IPS-11a (cell line): Measurements from ENCODE around the gene SQOR.
A peak's percentile ranks its signal among the peaks of the same experiment; 100 is the strongest.

Source experiments
- H3K4me3 ChIP-seq: one replicate; pipeline ENCODE4 v1.5.1; 2013; ENCODE audit warnings: low read depth, low read length, control low read depth

Gene SQOR

DNA sequence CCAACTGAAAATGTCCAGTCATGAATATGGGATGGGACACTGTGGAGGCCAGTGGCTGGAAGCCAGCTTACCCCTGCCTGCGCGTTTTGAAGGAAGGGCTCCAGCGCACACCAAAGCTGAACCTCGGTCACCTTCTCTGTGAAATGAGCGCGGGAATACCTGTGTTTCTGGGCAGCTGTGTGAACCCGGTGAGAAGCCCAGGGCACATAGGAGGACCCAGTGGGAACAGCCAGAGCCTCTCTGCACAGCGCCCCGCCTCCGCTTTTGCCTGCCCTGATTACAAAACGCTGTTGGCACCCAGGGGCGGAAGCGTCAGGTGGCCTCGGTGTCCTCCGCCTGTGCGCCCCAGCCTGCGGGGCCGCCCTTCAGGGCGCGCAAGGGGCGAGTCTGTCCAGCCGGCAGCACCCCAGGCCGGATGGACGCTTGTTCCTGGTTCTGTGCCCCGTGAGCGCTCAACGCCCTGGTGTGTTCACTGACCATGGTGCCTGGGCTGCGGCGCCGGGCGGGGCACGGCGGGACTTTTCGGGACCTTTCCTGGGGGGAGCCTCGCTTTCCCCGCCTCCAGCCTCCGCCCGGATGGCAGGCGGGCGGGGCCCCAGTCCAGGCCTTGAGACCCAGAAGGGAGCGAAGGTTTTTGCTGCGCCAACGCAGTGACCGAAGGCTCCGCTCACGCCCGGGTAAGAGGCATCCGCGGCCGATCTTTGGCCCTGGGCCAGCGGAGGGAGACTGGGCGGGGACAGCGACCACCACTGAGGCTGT is at the start of gene SQOR:
TSS of gene SQOR (plus strand) at position 598 of the 759 bp plus-strand sequence. CDS start 23,895 bp downstream, outside the sequence.
- peak within 1 kb of the TSS; percentile 55 for H3K4me3 ChIP-seq

DNA sequence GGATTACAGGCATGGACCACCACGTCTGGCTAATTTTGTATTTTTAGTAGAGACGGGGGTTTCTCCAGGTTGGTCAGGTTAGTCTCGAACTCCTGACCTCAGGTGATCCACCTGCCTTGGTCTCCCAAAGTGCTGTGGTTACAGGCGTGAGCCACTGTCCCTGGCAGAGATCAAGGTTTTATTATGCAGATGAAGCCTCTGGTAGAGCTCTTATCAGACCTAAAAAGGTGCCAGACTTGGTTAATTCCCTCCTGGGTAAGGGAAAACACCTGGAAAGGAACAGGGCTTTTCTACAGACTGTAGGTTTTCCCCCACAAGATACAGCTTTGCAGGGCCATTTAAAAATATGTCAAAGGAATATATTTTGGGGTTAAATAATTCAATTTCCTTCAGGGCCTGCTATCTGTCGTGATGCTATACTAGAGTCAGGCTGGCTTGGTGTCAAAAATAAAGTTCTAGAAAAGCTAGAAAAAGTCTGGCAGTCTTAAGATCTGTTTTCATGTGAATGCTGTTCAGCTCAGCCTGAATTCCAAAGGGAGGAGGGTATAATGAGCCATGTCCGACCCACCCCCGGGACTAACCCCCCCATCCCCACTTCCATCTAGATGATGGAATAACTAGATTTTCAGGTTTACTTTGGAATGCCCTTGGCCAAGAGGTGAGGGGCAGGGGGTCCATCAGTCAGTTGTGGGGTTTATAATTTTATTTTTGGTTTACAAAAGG is 49.6 kb upstream of the SQOR start:
- H3K4me3 ChIP-seq, result no peak overlapping the region

DNA sequence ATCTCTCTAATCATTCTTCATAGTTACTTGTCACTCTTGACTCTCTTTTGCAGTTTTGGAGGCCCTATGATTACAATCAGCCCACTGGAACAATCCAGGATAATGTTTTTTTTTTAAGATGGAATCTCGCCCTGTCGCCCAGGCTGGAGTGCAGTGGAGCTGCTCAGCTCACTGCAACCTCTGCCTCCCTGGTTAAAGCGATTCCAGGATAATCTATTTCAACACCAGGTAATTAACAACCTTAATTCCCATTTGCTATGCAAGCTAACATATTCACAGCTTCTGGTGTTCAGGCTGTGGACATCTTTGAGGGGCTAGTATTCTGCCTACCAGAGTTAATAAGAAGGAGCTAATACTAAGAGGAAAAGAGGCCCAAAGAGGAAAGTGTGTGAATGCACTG is 48.7 kb upstream of the SQOR start:
- H3K4me3 ChIP-seq, result peak overlapping the region; percentile 96

DNA sequence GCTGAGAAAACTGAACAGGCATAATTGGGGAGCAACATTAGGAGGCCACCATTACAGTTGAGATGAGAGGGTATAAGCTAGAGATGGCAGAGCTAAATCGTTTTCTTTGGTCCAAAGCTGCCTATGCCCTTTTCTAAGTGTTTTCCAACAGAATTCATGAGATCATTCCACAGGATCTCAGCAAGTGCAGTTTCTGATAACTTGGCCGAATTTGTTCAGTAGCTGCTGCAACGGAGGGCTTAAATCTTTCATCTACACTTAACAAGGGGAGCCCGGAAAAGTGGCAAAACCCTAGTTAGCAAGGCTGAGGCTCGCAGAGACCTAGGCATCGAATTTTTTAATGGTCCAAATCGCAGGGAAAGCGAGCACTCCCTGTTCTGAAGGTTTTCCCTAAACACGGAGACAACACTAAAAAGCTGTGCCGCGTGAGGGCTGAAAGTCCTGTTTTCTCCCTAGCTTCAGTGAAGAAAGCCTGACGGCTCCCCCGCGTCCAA is 48.2 kb upstream of the SQOR start:
- peak overlapping the region; percentile 96 for H3K4me3 ChIP-seq

DNA sequence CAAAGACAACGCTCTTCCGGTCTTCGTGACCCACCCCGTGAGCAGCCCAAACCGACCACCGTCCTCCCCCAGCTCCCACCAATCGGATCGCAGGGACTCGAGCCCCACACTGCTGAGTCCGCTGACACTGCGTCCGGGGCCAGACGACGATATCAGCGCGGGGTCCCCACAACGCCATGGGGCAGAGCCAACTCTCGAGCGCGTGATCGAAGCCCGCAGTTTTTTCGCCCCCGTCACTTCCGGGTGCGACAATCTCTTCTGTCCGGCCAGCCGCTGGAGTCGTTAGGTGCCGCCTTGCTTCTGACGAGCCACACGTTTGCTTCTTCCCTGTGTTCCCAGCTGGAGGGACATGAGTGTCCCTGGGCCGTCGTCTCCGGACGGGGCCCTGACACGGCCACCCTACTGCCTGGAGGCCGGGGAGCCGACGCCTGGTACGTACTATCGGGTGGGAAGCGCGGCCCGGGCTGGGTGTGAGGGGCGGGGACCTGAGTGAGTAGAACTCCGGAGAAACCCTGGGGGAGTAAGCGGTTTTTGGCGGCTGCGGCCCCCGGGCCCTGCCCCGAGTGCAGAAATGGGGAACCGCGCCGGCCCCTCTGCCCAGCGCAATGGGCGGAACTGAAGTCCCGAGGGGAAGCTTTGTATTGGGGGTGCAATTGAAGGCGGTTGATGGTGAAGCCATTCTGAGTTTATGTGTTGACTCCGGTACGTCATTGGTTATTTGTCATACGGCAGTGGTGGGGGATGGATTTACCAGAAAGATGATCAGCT is 47.5 kb upstream of the SQOR start, which contains the start of gene BLOC1S6:
TSS of gene BLOC1S6 (plus strand) at position 285 of the 768 bp plus-strand sequence. CDS start at position 350, 65 bp downstream.
- peak within 1 kb of the TSS; percentile 96 for H3K4me3 ChIP-seq

DNA sequence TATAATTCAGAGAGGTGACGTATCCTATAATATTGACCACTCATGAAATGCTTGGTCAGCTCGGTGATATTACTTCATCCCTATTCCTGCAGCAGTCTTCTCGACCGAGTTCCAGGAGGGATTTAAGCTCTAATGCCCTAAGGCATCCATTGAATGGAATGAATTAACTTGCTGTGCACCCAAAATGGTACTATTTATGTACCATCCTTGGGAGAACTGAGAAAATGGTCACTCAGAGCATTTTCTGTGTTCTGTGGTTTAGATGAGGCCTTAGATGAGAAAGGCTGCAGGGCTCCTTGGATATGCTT is 47.0 kb upstream of the SQOR start:
- peak overlapping the region; percentile 96 for H3K4me3 ChIP-seq

DNA sequence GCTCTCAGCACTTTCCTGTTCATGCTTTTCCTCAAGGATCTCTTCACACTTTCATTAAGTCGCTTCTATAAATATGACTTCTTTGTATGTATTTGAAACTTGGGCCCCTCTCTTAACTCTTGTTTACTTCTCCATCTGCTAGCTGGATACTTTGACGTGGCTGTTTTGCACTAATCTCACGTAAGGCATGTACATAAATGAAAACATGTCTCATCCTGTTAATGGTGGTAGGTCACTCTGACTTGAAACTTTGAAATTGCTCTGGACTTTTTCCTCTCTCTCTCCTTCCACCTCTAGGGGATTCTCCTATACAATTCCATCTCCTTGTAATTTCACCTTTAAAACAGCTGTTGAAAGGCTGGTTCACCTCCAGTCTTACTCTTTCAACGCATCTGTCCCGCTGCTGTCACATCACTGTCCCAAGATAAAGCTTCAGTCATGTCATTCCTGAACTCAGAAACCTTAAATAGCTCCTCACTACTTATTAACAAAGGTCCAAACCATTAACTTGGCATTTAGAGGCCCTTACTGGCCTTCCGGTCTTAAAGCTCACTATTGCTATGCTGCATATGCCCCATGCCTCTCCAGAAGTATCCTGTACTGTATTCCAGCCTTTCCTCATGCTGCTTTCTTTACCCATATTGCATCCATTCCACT is 46.5 kb upstream of the SQOR start:
- peak overlapping the region; percentile 96 for H3K4me3 ChIP-seq

DNA sequence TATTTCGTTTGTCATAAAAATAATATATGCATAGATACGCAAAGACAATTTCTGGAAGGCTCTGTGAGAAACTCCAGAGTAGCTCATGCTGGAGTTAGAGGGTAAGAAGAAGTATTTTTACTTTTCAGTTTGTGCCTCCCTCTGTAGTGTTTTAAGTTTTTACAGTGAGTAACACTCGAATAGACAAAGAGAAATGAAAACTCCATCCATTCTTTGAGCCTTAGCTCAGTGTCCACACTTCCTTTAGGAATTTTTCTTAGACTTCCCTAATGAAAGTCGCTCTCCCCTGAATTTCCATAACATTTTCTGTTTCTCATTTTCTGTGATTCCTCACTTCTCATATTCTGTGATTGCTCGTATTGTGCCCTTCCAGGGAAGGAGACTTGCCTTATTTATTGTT is 45.6 kb upstream of the SQOR start:
- no peak overlapping the region for H3K4me3 ChIP-seq

DNA sequence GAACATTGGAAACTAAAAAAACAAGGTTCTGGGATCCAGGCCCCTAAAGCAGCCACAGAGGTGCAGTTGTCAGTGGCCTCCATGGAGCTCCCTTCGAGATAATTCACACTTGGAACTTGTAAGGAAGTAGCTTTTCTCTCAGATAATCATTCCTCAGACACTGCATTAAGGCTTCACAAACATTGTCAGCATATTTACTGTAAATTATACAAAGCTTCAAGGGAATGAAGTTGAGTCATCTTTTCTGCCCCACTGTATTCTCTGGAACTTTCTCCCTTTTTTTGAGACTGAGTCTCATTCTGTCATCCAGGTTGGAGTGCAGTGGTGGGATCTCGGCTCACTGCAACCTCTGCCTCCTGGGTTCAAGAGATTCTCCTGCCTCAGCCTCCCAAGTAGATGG is 40.5 kb upstream of the SQOR start:
- H3K4me3 ChIP-seq, result no peak overlapping the region

DNA sequence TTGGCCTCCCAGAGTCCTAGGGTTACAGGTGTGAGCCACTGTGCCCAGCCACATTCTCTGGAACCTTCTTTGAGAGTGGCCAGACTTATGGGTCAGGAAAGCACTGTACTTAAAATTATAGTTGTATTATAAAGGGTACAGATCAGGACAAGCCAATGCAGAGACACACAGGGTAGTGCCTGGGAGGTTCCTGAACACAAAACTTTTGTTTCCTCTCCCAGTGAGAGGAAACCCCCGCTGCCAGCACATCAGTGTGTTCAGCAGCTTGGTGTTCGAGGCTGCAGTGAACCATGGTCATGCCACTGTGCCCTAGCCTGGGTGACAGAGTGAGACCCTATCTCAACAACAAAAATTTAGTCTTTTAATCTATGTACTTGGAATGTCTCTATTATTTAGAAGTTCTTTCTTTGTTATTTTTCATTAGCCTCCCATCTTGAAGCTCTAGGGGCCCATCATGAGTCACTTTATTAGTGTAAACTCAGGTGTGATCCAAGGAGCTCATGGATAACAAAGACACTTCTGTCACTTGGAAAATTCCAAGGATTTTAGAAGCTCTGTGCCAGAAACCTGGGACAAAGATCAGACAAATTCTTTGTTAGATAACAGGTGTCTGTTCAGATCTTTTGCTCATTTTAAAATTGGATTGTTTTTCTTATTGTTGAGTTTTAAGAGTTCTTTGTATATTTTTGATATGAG is 39.8 kb upstream of the SQOR start:
- no peak overlapping the region for H3K4me3 ChIP-seq

DNA sequence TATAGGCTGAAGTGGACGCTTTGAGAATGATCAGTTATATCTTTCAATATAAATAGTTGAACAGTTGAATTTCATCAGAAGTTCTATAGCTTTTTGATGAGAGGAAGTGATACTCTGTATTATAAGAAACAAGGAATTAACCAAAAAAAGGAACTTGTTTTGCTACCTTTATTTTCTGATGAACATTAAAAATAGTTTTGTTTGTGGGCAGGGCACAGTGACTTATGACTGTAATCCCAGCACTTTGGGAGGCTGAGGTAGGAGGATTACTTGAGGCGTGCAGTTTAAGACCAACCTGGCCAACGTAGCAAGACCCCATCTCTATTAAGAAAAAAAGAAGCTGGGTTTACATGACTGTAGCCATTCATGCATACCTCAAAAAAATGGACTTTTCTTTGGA is 30.9 kb upstream of the SQOR start:
- H3K4me3 ChIP-seq, result no peak overlapping the region

DNA sequence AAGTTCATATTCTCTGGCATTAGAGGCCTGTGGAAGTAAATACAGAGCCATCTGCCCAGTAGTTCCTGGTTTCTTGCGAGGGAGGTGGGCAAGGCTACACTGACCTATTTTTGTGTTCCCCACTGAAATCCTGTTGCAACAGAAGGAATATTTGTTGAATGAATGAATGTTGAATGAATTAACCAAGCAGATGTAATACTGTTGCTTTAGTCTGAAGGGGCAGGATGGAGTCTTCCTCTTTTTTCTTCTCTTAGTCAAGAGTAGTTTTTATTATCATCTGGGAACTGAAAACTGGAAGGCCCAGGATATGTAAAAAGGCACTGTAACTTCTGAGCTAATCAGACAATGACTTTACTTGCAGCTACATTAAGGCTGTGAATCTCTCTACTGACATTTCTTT is 30.5 kb upstream of the SQOR start:
- no peak overlapping the region for H3K4me3 ChIP-seq

DNA sequence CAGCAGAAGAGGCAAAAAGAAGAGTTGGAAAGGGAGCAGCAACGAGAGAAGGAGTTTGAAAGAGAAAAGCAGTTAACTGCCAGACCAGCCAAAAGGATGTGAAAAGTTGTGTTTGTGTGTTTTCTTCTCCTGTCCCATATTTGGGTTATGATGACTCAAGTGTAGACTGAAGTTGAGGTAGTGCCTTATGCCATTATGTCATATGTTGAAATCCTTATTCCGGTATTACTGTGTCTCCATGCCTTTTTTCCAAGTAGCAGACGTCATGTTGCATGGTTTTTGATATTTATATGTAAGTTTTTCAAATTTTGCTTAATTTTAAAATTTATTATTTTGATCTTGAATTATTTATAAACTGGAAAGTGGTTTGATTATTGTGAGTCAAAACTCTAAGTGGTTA is 28.4 kb upstream of the SQOR start:
- H3K4me3 ChIP-seq, result no peak overlapping the region

DNA sequence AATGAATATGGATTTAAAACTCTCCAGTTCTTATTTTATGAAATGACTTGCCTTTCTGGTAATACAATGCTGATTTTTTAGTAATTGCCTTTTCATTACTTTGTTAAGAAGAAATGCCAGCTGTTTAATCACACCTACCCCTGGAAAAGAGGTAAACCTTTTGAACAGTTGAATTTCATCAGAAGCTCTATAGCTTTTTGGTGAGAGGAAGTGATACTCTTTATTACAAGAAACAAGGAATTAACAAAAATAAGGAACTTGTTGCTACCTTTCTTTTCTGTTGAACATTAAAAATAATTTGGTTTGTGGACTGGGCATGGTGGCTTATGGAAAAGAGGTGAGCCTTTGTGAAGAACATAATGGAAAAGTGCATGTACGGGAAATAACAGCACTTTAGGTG is 28.0 kb upstream of the SQOR start:
- no peak overlapping the region for H3K4me3 ChIP-seq

DNA sequence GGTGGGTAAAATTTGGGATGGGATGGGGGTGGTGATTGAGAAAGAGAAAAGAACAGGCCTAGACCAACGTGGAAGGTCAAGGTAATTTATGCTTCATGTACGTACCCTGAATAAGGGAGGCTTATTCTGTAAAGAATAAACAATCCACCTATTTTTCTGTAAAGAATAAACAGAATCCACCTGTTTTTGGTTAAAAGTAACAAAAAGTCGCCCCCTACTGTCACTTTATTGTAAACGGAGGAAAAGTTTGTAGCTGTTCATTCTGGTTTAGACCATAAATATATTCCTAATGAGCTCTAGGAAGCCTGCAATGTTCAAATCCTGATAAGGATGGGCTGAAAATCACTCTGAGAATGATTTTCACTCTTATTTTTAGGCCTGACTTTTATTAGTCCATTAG is 23.5 kb upstream of the SQOR start:
- H3K4me3 ChIP-seq, result no peak overlapping the region

DNA sequence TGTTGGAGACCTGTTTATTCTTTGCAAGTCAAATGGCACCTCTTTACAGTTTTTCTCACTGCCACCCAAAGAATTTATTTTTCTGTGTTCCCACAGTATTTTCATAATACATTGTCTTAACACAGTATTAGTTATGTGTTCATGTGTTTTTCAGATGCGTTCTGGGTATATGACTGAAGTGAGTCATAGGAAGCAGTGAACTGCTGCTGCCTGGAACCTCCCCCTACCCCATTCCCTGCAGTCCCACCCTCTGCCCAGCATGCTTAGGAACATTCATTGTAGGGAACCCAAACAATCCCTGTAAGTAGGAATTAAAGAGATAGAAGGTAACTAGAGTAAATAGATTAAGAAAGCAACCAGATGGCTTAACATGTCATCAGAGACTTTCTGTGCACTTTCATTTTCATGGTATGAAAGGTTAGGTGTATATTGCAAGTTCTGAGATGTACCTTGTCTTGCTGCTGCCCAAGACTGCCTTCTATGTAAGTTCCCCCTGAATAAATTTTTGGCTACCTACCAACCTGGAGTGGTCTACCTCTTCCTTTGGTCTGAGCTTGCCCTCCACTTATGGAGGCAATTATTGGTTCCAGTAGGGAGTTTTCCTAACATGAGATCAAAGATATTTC is 21.9 kb upstream of the SQOR start:
- H3K4me3 ChIP-seq, result no peak overlapping the region

DNA sequence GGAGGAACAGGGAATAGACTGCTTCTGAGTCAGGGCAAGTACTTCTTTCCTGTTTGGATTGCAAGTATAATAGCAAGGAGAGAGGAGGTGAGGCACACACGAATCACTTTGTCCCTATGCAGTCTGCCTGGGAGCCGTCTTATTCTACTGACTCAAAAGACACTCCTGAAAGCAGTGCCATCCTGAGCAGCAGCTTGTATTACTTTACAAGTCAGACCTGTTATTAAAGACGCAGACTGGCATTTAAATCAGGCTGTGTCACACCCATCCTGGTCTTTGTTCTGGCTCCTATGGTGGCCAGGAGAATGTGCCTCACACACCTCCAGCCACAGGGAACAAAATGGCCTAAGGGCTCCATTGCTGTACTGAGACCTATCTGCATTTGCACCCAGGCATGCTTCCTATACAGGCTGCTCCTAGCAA is 17.9 kb upstream of the SQOR start:
- no peak overlapping the region for H3K4me3 ChIP-seq

DNA sequence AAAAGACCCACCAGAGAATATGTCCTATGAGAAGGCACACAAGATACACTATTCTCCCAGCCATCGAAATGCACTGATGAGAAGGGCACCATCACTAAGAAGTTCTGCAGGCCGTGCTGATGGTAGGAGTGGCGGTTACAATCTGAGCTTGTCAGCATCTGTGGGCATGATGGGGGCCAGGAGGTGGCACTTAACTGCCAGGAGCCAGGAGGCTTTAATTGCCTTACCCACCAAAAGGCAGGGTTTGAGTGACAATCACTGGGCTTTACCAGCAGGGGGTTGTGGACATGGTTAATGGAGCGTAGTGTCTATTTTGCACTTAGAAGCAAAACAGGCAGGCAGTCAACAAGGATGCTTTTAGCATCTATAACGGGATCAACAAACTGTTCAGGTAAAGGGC is 16.0 kb upstream of the SQOR start:
- no peak overlapping the region for H3K4me3 ChIP-seq

DNA sequence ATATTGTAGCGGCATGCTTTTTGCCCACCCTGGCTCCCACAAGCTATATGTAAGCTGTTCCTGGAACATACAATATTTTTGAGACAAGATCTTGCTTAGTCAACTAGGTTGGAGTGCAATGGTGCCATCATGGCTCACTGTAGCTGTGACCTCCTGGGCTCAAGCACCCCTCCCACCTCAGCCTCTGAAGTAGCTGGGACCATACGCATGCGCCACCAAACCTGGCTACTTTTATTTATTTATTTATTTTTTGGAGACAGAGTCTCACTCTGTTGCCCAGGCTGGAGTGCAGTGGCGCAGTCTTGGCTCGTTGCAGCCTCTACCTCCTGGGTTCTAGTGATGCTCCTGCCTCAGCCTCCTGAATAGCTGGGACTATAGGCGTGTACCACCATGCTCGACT is 6.7 kb upstream of the SQOR start:
- no peak overlapping the region for H3K4me3 ChIP-seq
